NCI-H524 treated with DMSO at 0.1 percent for 48 hours (cell line): ENCODE data around the gene SFSWAP.
"Not testable (repeated sequence)": the region's sequence is repeated elsewhere in the genome, so short reads cannot be mapped to it uniquely, and the experiment has no call there.

Experiments used
- DNase-seq: peaks from one replicate; lab custom pipeline; 2025; lab: John Stamatoyannopoulos, UW

The SFSWAP gene

GRCh38 chr12:131679816-131680215, 31.1 kb upstream of the SFSWAP start:
- DNase-seq = not testable (repeated sequence)

DNA sequence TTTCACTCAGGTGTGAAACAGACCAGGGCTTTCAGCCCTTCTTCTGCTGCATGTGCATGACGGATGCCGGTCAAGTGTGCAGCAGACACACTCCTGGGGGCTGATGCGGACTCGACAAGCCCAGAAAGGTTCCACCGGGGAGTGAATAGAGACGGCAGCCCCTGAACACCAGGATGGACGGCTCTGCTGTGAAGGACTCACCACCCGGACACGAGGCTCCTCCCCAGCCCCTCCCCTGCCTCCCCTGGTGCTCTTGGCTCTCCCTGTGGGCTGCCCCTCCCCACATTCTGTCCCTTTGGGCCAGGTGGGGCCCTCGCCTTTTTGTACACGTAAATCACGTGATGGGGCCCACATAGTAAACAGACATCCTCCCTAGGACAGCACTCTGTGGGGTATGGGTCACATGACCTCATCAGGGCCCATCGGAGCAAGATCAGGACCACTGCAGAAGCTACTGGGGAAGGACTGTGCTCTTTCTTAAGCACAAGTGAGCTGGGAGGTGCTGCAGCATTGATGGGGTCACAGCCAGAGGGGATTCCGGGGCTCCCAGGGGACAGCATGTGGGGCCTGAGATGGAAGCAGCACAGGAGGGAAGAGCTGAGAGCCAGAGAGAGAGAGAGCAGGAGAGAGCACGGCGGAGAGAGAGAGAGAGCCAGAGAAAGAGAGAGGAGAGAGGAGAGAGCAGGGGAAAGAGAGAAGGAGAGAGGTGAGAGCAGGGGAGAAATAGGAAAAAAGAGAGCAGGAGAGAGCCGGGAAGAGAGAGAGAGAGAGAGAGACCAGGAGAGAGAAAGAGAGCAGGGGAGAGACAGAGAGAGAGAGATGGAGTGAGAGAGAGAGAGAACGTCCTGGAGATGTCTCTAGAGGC, 30.3 kb upstream of the SFSWAP start:
- DNase-seq = not testable (repeated sequence)

- DNase-seq = no peak
These were observed 29.7 kb upstream of the SFSWAP start for GRCh38 chr12:131681257-131681620.

- DNase-seq = not testable (repeated sequence)
These were observed 29.0 kb upstream of the SFSWAP start for GRCh38 chr12:131681746-131682509.

DNA sequence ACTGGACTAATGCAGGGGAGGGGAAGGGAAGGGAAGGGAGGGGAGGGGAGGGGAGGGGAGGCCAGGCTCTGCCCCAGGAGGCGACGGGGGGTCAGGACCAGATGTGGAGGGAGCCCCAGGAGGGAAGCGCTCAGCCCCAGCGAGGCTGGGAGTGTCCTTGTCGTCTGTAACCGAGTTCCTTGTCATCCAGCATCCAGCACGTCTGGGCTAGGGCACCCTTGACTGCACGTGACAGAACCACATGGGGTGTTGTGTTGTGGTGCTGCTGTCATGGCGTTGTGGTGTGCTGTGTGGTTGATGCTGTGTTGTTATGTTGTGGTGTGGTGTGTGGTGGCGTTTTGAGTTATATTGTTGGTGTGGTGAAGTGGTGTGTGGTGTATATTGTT, 28.4 kb upstream of the SFSWAP start:
- DNase-seq = no peak

- DNase-seq = no peak
These were observed 27.4 kb upstream of the SFSWAP start for GRCh38 chr12:131683266-131684014.

DNA sequence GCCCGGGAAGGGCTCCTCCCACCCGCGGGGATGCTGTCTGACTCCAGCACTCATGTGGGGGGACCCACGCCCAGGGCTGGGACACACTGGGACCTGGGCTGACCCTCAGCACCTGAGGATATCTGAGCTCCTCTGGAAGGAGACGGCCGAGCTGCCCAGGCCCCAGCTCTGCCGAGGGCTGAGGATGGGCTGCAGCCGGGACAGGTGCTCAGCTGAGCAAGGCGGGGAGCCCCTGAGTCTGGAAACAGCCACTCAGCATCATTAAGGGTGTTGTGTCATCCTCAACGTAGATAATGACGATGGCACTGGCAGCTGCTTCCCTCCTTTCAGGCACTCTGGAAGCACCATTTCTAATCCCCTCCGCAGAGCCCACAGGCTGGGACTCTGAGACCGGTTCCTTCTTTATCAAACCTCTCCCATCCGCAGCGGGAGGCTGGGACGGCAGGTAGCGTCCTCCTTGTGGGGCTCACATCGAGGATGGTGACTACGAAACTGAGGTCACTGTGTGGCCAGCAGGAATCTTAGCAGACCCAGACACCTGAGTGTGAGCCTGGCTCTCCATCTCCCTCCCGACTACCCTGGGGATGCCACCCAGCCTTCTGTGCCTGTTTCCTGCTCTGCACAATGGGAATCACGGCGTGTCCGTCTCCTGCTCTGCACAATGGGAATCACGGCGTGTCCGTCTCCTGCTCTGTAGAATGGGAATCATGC, 26.7 kb upstream of the SFSWAP start:
- DNase-seq = no peak

DNA sequence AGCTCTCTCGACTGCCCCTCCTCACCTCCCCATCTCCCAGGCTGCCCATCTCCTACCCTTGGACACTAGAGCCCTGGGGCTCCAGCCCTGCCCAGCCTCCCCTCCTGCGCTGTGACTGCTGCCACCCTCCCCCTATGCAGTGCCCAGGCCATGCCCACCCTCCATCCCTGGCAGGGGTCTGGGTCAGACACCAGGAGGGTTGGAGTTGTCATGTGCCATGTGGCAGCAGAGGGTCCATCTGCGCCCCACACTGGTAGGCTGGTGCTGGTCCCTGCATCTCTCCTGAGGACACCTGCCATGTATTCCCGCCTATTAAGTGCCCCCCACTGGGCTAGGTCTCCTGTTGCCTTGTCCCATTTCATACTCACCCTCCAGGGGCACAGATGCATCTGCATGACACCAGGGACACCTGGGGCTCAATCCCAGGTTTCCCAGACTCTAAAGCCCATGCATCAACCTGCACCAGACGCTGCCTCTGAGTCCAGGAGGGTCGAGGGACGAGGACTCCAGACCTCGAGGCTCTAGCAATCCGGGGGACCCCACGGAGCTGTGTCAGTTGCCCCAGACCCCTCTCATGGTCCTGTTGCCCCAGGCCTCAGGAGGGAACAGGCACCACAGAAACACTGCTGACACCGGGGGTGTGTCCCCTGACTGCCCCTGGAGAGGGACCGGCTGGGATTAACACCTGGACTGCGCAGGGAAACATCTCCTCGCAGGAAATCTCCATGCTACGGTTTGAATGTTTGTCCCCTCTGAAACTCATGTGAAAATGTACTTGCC, 23.4 kb upstream of the SFSWAP start:
- DNase-seq = no peak

GRCh38 chr12:131688131-131688844, 22.6 kb upstream of the SFSWAP start:
- no peak for DNase-seq

- no peak for DNase-seq
These were observed 22.1 kb upstream of the SFSWAP start for GRCh38 chr12:131688845-131689154.

GRCh38 chr12:131690320-131690719, 20.6 kb upstream of the SFSWAP start:
- no peak for DNase-seq

- no peak for DNase-seq
These were observed 18.5 kb upstream of the SFSWAP start for GRCh38 chr12:131692431-131692830.

- no peak for DNase-seq
These were observed 17.7 kb upstream of the SFSWAP start for GRCh38 chr12:131693149-131693548.

GRCh38 chr12:131694116-131694838, 16.6 kb upstream of the SFSWAP start:
- DNase-seq = no peak

DNA sequence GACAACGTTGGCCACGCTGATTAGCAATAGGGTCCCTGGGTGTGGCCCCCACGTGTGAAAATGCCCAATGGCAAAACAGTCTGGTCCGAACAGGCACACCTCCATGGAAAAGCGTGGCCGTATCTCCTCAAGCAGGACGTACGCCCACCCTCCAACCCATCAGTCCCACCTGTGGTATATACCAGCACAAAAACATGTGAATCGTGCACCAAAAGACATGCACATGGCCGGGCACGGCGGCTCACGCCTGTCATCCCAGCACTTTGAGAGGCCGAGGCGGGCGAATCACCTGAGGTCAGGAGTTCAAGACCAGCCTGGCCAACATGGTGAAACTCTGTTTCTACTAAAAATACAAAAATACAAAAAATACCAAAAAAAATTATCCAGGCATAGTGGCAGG, 14.9 kb upstream of the SFSWAP start:
- DNase-seq = no peak

DNA sequence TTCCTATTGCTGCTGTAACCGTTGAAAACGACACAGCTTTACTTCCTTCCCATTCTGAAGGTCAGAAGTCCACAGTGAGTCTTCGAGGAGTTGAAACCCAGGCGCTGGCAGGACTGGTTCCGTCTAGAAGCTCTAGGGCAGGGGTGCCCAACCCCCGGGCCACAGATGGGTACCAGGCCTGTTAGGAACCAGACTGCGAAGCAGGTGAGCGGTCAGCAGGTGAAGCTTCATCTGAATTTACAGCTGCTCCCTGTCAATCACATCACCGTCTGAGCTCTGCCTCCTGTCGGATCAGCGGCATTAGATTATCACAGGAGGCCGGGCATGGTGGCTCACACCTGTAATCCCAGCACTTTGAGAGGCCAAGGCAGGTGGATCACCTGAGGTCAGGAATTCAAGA, 12.6 kb upstream of the SFSWAP start:
- DNase-seq = no peak

DNA sequence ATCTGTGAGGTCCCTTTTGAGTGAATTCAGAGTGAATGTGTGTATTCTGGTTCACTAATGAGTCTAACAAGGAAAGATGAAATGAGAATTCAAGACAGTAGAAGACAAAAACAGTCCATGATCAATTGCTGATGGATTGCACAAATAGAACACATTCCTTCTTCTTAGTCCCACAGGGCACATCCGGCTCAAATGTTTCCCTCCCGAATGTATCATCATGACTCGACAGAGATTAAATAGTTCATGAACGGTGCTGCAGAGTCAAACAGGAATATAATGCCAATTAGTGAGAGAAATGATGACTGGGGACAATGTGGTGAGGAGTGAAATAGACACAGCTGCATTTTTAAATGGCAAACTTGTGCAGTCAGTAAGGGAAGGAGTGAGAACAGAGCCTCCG, 11.5 kb upstream of the SFSWAP start:
- no peak for DNase-seq

DNA sequence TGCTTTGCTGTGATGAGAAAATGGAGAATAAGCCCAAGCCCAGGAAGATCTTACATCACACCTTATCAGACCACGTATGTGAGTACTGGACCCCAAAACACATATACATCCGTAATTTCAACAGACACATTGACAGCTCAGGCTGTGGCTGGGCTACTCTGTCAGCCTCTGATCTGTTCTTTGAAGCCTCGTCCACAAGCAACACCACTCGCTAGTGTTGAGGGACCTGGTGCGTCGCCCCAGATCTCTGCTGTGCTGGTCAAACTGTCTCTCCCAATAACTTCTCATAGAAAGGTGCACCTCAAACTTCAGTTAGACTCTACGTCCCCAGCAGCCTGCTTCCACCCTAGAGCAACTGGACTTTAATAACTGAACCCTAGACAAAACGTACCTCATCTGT, 10.6 kb upstream of the SFSWAP start:
- no peak for DNase-seq

GRCh38 chr12:131701705-131702572, 9.0 kb upstream of the SFSWAP start:
- no peak for DNase-seq
